Immature natural killer cell (primary cell): ENCODE results near the gene HOXB1. TPM values are rescaled to one million over a fixed set of nuclear protein-coding genes. Genes with fewer than 3 reads are reported as not detected.
A peak's percentile ranks its signal among the peaks of the same experiment; 100 is the strongest.

ENCODE experiments used
- DNase-seq, 3 donors: peaks; one replicate each; pipeline ENCODE4 v3.0.0; 2022; ENCODE audit warnings: mixed read lengths in 1 of 3
- H3K27ac Mint-ChIP-seq, 6 donors: one replicate each; pipeline ENCODE4 v1.8.0; 2020; ENCODE audit warnings: mixed read lengths in 6 of 6, mild to moderate bottlenecking in 5 of 6, inconsistent platforms in 4 of 6, moderate library complexity in 3 of 6
- H3K27me3 Mint-ChIP-seq, 3 donors: one replicate each; pipeline ENCODE4 v1.8.0; 2020 to 2021; ENCODE audit warnings: low read depth in 3 of 3, mild to moderate bottlenecking in 3 of 3, mixed read lengths in 3 of 3, moderate library complexity in 3 of 3, inconsistent platforms in 1 of 3
- H3K36me3 Mint-ChIP-seq, 3 donors: one replicate each; pipeline ENCODE4 v1.8.0; 2020; ENCODE audit warnings: mixed read lengths in 3 of 3, inconsistent platforms in 2 of 3, mild to moderate bottlenecking in 2 of 3
- H3K4me1 Mint-ChIP-seq, 2 donors: one replicate each; pipeline ENCODE4 v1.8.0; 2020; ENCODE audit warnings: inconsistent platforms in 2 of 2, mild to moderate bottlenecking in 2 of 2, mixed read lengths in 2 of 2, moderate library complexity in 1 of 2
- H3K4me3 Mint-ChIP-seq, 5 donors: one replicate each; pipeline ENCODE4 v1.8.0; 2020; ENCODE audit warnings: mild to moderate bottlenecking in 5 of 5, mixed read lengths in 5 of 5, inconsistent platforms in 3 of 5, moderate library complexity in 3 of 5
- H3K9me3 Mint-ChIP-seq, 6 donors: one replicate each; pipeline ENCODE4 v1.8.0; 2020; ENCODE audit warnings: mild to moderate bottlenecking in 6 of 6, mixed read lengths in 6 of 6, inconsistent platforms in 4 of 6, moderate library complexity in 3 of 6
- polyA plus RNA-seq, 3 donors: library from polyadenylated mRNA; unstranded; fragments of 300-500 nt; fragmentation: Illumina TruSeq; gene quantifications; one replicate each; pipeline ENCODE4 v1.2.3, GENCODE V29; 2021

Gene HOXB1
- polyA plus RNA-seq, 3 donors from 2014 or later = not detected

DNA sequence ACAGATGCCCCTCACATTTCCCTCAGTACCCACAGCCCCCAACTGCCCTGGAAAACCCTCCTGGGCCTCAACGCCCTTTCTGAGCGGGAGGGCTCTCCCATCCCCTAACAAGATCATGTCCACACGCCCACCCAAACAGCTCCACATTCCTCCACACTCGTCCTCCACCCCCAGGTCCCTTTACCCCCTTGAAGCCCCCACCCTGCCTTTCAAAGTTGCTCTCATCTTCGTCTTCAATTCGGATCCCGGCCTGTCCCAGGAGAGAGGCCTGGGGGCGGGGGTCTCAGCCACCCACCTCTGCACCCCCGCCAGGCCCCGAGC is 33.0 kb upstream of the HOXB1 start:
- Mint-ChIP-seq H3K36me3 (peaks cover 0 to 12% (median 7%) of the 10 kb centered on the region in 3 donors), H3K27ac (peak overlapping the region in 1 of 6 donors; percentile 36), H3K4me1 (peaks cover 22 to 23% of the 10 kb centered on the region in 2 donors), H3K9me3 (no peaks in the 10 kb centered on the region), H3K27me3 (peaks cover 2 to 6% (median 4%) of the 10 kb centered on the region in 3 donors), H3K4me3 (peak overlapping the region in 1 of 5 donors; percentile 32)
- DNase-seq = no peak

GRCh38 chr17:48563385-48563838 is 32.6 kb upstream of the HOXB1 start:
- Mint-ChIP-seq H3K27me3 (peaks cover 2 to 6% (median 4%) of the 10 kb centered on the region in 3 donors), H3K27ac (no peak overlapping the region), H3K36me3 (peaks cover 0 to 17% (median 11%) of the 10 kb centered on the region in 3 donors), H3K9me3 (no peaks in the 10 kb centered on the region), H3K4me3 (peak overlapping the region in 1 of 5 donors; percentile 32), H3K4me1 (peaks cover 22 to 23% of the 10 kb centered on the region in 2 donors)
- no peak for DNase-seq

- Mint-ChIP-seq H3K9me3 (no peaks in the 10 kb centered on the region), H3K36me3 (peaks cover 0 to 17% (median 13%) of the 10 kb centered on the region in 3 donors), H3K4me1 (peaks cover 22 to 23% of the 10 kb centered on the region in 2 donors), H3K27ac (no peak overlapping the region), H3K4me3 (no peak overlapping the region), H3K27me3 (peaks cover 2 to 6% (median 4%) of the 10 kb centered on the region in 3 donors)
- no peak for DNase-seq
Measured at GRCh38 chr17:48562934-48563333, 32.1 kb upstream of the HOXB1 start.

DNA sequence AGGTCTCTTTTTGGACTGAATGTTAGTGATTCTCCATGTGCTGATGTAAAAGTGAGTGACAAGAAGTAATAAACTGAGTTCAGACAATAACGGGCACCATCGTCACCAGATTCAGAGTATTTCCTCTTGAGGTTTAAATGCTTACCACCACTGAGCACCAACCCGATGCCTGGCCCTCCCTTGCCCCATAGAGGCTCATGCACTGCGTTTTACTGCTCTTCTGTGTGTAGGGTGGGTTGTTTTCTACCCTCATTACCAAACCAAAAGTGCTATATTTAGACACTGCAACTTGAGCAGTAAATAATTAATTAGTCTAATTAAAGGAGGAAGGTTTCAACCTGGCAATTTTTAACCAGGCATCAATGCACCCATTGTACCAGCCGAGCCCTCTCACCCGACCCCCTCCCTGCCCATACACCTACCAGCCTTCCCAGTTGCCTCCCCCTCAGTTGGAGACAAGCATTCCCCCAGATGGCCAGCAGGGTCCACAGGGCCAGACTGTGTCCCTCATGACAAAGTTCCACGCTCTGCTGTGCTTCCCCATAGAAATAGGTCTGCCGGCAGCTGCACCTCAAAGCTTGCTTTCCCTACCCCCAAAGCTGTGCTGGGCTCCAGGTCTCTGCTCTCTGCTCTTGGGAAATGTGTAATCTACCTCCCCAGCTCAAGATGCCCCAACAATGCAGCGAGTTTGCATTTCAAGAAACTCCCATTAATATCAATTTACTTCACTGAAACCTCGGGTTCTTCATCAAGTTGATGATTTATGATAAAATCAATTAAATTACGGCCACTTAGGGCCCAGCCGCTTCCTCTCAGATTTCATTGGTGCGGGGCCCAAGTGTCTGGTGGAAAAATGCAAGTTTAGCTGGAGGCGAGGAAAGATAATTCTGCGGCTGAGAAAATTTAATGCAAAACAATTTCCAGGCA is 31.3 kb upstream of the HOXB1 start:
- peaks cover 2 to 6% (median 4%) of the 10 kb centered on the region in 3 donors for H3K27me3 Mint-ChIP-seq

GRCh38 chr17:48559840-48560817 is 29.3 kb upstream of the HOXB1 start:
- DNase-seq = no peak
- H3K27ac Mint-ChIP-seq = no peak overlapping the region
- H3K4me1 Mint-ChIP-seq = peaks cover 30 to 37% of the 10 kb centered on the region in 2 donors
- H3K4me3 Mint-ChIP-seq = peak overlapping the region in 1 of 5 donors; percentile 12
- peaks cover 7 to 9% (median 7%) of the 10 kb centered on the region in 3 donors for H3K27me3 Mint-ChIP-seq
- no peaks in the 10 kb centered on the region for H3K9me3 Mint-ChIP-seq
- H3K36me3 Mint-ChIP-seq = peaks cover 4 to 20% (median 17%) of the 10 kb centered on the region in 3 donors

More for the DNA sequence above, 31.3 kb upstream of the HOXB1 start:
- Mint-ChIP-seq H3K4me1 (peaks cover 22 to 23% of the 10 kb centered on the region in 2 donors), H3K27ac (peak overlapping the region in 5 of 6 donors; percentile 50 to 85 (median 81)), H3K36me3 (peaks cover 0 to 17% (median 16%) of the 10 kb centered on the region in 3 donors), H3K9me3 (no peaks in the 10 kb centered on the region), H3K4me3 (peak overlapping the region; percentile 13 to 73 (median 25))
- DNase-seq = peak in 2 of 3 donors; percentile 31 to 43

DNA sequence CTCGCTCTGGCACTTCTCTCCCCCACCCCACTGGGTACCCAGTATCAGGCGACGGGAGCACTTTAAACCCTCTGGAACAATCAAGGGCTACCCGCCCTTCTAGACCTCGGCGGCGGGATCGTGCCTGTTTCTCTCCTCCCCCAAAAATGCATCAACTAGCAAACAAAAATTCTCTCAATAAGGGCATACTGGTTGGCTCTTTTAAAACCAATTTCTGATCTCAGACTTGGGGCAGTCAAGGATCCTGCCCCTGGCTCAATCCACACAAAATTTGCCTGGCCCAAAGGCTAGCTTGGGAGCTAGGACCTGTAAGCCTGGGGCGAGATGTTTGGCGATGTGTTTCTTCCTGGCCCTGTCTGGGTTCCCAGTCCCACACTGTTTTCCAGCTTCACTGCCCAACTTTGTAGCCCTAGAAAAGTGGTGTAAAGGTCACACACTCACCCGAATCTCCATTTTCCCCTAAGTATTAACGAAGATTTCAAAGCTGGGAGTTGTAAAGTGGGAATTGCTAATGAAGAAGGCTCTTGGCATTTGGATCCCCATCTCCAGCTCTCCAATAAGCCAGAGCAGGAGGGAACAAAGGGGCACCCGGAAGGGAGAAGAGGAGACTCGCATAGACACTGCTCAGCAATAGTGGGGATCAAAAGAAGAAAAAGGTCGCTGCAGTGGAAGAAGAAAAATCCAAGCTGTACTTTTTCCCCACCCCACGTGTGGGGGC is 28.5 kb upstream of the HOXB1 start:
- Mint-ChIP-seq H3K27me3 (peaks cover 10 to 13% (median 11%) of the 10 kb centered on the region in 3 donors), H3K4me3 (no peak overlapping the region), H3K4me1 (peaks cover 29 to 40% of the 10 kb centered on the region in 2 donors), H3K9me3 (no peaks in the 10 kb centered on the region), H3K36me3 (peaks cover 4 to 20% (median 12%) of the 10 kb centered on the region in 3 donors), H3K27ac (no peak overlapping the region)
- DNase-seq = no peak

DNA sequence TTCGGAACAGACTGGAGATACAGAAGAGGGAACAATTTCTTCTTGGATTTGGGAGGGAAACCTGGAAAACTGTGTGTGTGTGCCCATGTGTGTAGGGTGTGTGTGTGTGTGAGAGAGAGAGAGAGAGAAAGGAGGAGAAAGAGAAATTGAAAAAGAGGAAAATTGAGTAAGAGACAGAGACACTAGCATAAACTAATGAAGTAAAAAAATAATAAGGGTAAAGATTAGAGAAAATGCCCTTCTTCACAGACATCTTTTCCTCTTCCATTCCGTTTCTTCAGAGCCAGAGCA is 28.0 kb upstream of the HOXB1 start:
- Mint-ChIP-seq H3K4me3 (no peak overlapping the region), H3K36me3 (peaks cover 4 to 21% (median 12%) of the 10 kb centered on the region in 3 donors), H3K4me1 (peaks cover 28 to 45% of the 10 kb centered on the region in 2 donors), H3K9me3 (no peaks in the 10 kb centered on the region), H3K27me3 (peaks cover 11 to 17% (median 11%) of the 10 kb centered on the region in 3 donors), H3K27ac (no peak overlapping the region)
- no peak for DNase-seq

DNA sequence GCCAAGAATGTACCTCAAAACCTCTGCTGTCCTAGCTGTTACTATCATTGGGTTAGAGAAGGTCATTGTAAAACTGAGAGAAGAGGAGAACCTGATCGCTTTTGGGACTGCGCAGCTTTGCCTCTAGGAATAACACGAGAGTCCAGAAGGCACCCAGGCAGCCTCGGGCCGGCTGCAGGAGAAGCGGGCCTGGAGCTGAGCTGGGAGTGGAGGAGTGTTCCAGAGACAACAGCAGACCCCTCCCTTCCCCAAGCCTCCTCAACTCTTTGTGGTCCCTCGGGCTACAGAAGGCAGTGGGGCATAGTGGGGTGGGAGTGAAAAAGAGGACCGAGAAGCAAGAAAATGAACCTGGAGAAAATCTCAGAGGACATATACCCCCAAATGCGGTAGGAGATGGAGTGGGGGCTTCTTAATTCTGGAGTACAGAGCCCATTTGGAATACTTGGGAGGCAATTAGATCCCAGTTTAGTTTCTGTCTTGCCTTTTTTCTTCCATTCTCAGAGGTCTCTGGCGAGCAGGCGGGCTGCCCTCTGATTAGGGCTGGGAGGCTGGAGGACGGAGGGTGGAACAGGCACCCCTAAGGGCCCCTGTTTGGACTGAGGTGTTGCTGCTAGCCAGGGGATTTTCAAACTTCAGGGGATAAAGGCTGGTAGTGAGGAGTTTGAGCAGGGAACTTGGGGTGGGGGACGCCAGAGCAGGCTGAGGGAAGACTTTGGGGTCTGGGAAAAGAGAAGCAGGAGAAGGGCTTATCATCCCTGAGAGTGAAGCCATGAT is 27.4 kb upstream of the HOXB1 start:
- Mint-ChIP-seq H3K27me3 (peaks cover 11 to 17% (median 11%) of the 10 kb centered on the region in 3 donors), H3K9me3 (no peaks in the 10 kb centered on the region), H3K4me1 (peaks cover 26 to 48% of the 10 kb centered on the region in 2 donors), H3K36me3 (peaks cover 4 to 24% (median 12%) of the 10 kb centered on the region in 3 donors), H3K27ac (peak overlapping the region in 1 of 6 donors; percentile 24), H3K4me3 (no peak overlapping the region)
- DNase-seq = no peak

GRCh38 chr17:48556576-48557401 is 26.0 kb upstream of the HOXB1 start:
- H3K4me1 Mint-ChIP-seq = peaks cover 16 to 37% of the 10 kb centered on the region in 2 donors
- H3K27me3 Mint-ChIP-seq = peaks cover 11 to 17% (median 11%) of the 10 kb centered on the region in 3 donors
- H3K9me3 Mint-ChIP-seq = no peaks in the 10 kb centered on the region
- no peak overlapping the region for H3K27ac Mint-ChIP-seq
- DNase-seq = no peak
- peaks cover 4 to 22% (median 10%) of the 10 kb centered on the region in 3 donors for H3K36me3 Mint-ChIP-seq
- H3K4me3 Mint-ChIP-seq = peak overlapping the region in 3 of 5 donors; percentile 3 to 33 (median 19)

DNA sequence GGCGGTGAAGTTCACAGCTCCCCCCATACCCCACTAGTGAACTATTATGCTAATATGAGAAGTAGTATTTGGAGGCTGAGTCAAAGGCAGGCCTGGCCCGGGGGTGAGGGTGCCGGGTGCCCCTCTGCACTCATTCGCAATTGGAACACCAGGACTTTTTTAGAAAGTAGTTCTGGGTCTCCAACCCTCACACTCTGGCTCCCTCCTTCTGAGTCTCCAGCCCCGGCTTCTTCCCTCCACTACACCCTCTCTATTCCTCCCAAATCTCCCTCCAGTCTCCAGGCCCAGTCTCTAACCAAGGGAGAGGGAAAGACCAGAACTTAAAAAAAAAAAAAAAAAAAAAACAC is 25.4 kb upstream of the HOXB1 start:
- peaks cover 11 to 31% of the 10 kb centered on the region in 2 donors for H3K4me1 Mint-ChIP-seq
- H3K27ac Mint-ChIP-seq = peak overlapping the region in 2 of 6 donors; percentile 16 to 65
- peaks cover 11 to 17% (median 11%) of the 10 kb centered on the region in 3 donors for H3K27me3 Mint-ChIP-seq
- peaks cover 4 to 22% (median 10%) of the 10 kb centered on the region in 3 donors for H3K36me3 Mint-ChIP-seq
- DNase-seq = no peak
- no peaks in the 10 kb centered on the region for H3K9me3 Mint-ChIP-seq
- peak overlapping the region in 4 of 5 donors; percentile 19 to 79 (median 56) for H3K4me3 Mint-ChIP-seq

- H3K9me3 Mint-ChIP-seq = no peaks in the 10 kb centered on the region
- H3K36me3 Mint-ChIP-seq = peaks cover 4 to 22% (median 10%) of the 10 kb centered on the region in 3 donors
- H3K27me3 Mint-ChIP-seq = peaks cover 8 to 17% (median 11%) of the 10 kb centered on the region in 3 donors
- DNase-seq = peak in 2 of 3 donors; percentile 35 to 39
- H3K27ac Mint-ChIP-seq = peak overlapping the region in 5 of 6 donors; percentile 16 to 86 (median 84)
- peaks cover 8 to 27% of the 10 kb centered on the region in 2 donors for H3K4me1 Mint-ChIP-seq
- H3K4me3 Mint-ChIP-seq = peak overlapping the region; percentile 81 to 96 (median 93)
Measured at GRCh38 chr17:48555258-48556228, 24.7 kb upstream of the HOXB1 start.
